Activated CD8-positive, alpha-beta T cell treated with anti-CD3 and anti-CD28 coated beads for 36 hours (primary cell): Measurements from ENCODE around the gene ACAP1. TPM values are rescaled to one million over a fixed set of nuclear protein-coding genes. Genes with fewer than 3 reads are reported as not detected.
"Not testable (repeated sequence)": the region's sequence is repeated elsewhere in the genome, so short reads cannot be mapped to it uniquely, and the experiment has no call there.

Experiments used
- ATAC-seq: fragments of 200-7000 bp; cut with Tn5 transposase; one replicate; pipeline ENCODE4 v1.10.0; 2021; ENCODE audit warnings: mild to moderate bottlenecking, moderate library complexity
- CTCF ChIA-PET: fragments of 350-600 bp; sonication (Branson Sonifier 250); formaldehyde crosslinking; loops from one replicate; lab custom pipeline; 2021; ENCODE audit warnings: antibody characterized with exemption; lab: Charles Lee
- POLR2A ChIA-PET: fragments of 350-600 bp; sonication (Branson Sonifier 250); formaldehyde crosslinking; loops from one replicate; lab custom pipeline; 2021; ENCODE audit warnings: antibody characterized with exemption; lab: Charles Lee
- DNase-seq: peaks from one replicate; pipeline ENCODE4 v3.0.0-alpha.2; 2020
- H3K27ac Mint-ChIP-seq: one replicate; pipeline ENCODE4 v1.8.0; 2021; ENCODE audit warnings: mild to moderate bottlenecking, mixed read lengths
- H3K27me3 Mint-ChIP-seq: one replicate; pipeline ENCODE4 v1.8.0; 2021; ENCODE audit warnings: mixed read lengths
- H3K36me3 Mint-ChIP-seq: one replicate; pipeline ENCODE4 v1.8.0; 2021; ENCODE audit warnings: low read depth, mixed read lengths
- H3K4me1 Mint-ChIP-seq: one replicate; pipeline ENCODE4 v1.8.0; 2021; ENCODE audit warnings: low read depth, mixed read lengths
- H3K4me3 Mint-ChIP-seq: one replicate; pipeline ENCODE4 v1.8.0; 2021; ENCODE audit warnings: mild to moderate bottlenecking, moderate library complexity, mixed read lengths
- H3K9me3 Mint-ChIP-seq: one replicate; pipeline ENCODE4 v1.8.0; 2021; ENCODE audit warnings: mixed read lengths
- CTCF ChIP-seq: fragments of 200-600 bp; IDR thresholded peaks from one replicate; pipeline ENCODE4 v1.8.0; 2022; ENCODE audit warnings: antibody characterized with exemption, mild to moderate bottlenecking
- intact Hi-C: fragments of 100-400 bp; cut with micrococcal nuclease; formaldehyde crosslinking; loops from one replicate; pipeline ENCODE4 v1.10.0; 2022
- total RNA-seq, 2 experiments: library from RNA; stranded (reverse); gene quantifications; one replicate each; pipeline ENCODE4 v1.2.3, GENCODE V29; 2021

Gene ACAP1
- total RNA-seq, 2 experiments from 2014 or later, result 309 to 342 TPM

GRCh38 chr17:7332111-7332510 lies 4.2 kb upstream of the ACAP1 start:
- Mint-ChIP-seq H3K27me3 (no peaks in the 10 kb centered on the region), H3K9me3 (no peaks in the 10 kb centered on the region), H3K4me1 (peaks cover 53% of the 10 kb centered on the region), H3K27ac (peak overlapping the region; percentile 78), H3K36me3 (peaks cover 7% of the 10 kb centered on the region), H3K4me3 (peak overlapping the region; percentile 48)
- no peak for TF ChIP-seq CTCF
- CTCF ChIA-PET, result no interaction called here
- no peak for ATAC-seq
- DNase-seq, result no peak
- POLR2A ChIA-PET, result interaction anchor here (1.1 to 1.7 kb wide), 2 partner anchors 17 to 22 kb away, joined by 3 to 6 read pairs; no protein-coding TSS in a partner anchor
- intact Hi-C loops, result no loop called here

DNA sequence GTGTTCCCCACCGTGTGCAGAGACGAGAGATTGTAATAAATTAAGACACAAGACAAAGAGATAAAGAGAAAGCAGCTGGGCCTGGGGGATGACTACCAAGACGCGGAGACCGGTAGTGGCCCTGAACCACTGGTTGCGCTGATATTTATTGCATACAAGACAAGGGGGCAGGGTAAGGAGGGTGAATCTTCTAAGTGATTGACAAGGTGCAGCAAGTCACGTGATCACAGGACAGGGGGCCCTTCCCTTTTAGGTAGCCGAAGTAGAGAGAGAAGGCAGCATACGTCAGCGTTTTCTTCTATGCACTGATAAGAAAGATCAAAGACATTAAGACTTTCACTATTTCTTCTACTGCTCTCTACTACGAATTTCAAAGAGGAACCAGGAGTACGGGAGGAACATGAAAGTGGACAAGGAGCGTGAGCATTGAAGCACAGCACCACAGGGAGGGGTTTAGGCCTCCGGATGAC lies 3.7 kb upstream of the ACAP1 start:
- intact Hi-C loops, H3K27me3 Mint-ChIP-seq, H3K9me3 Mint-ChIP-seq, ATAC-seq: not testable (repeated sequence)
- Mint-ChIP-seq H3K4me1 (peaks cover 51% of the 10 kb centered on the region), H3K27ac (peak overlapping the region; percentile 78), H3K36me3 (peaks cover 12% of the 10 kb centered on the region), H3K4me3 (peak overlapping the region; percentile 48)
- peak; percentile 74 for DNase-seq
- CTCF ChIA-PET, result interaction anchor here (0.6 to 1.3 kb wide), 2 partner anchors 23 to 200 kb away, joined by 3 read pairs; no protein-coding TSS in a partner anchor
- POLR2A ChIA-PET, result interaction anchor here (1.1 kb wide), 1 partner anchor 23 kb away, joined by 3 read pairs; no protein-coding TSS in a partner anchor

GRCh38 chr17:7334938-7335538 lies 1.3 kb upstream of the ACAP1 start:
- peaks cover 49% of the 10 kb centered on the region for H3K4me1 Mint-ChIP-seq
- no peak for ATAC-seq
- DNase-seq, result no peak

DNA sequence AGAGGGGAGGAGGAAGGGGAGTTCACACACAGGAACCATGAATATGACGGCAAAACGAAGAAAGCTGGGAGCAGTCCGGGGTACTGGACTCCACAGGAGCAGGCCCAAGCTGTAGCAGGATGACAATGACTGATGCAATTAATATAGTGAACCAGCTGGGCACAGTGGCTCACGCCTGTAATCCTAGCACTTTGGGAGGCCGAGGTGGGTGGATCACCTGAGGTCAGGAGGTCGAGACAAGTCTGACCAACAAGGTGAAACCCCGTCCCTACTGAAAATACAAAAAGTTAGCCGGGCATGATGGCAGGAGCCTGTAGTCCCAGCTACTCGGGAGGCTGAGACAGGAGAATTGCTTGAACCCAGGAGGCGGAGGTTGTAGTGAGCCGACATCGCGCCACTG lies 564 bp upstream of the ACAP1 start:
- intact Hi-C loops, ATAC-seq, DNase-seq, H3K27me3 Mint-ChIP-seq, H3K9me3 Mint-ChIP-seq: not testable (repeated sequence)
- Mint-ChIP-seq H3K4me1 (peaks cover 47% of the 10 kb centered on the region), H3K36me3 (peaks cover 27% of the 10 kb centered on the region), H3K27ac (peak overlapping the region; percentile 93), H3K4me3 (peak overlapping the region; percentile 89)
- ChIA-PET POLR2A (interaction anchor here (0.9 to 7.8 kb wide), 14 partner anchors 8 to 351 kb away, joined by 3 to 87 read pairs (median 4); partner anchors contain the start of genes ACADVL, DLG4, GPS2 and KCTD11), CTCF (interaction anchor here (0.9 to 6.3 kb wide), 5 partner anchors 11 to 22 kb away, joined by 3 to 60 read pairs (median 21); partner anchors contain the start of gene TMEM95)

More at GRCh38 chr17:7334938-7335538, 1.3 kb upstream of the ACAP1 start:
- intact Hi-C loops, result no loop called here
- no peaks in the 10 kb centered on the region for H3K9me3 Mint-ChIP-seq
- H3K27me3 Mint-ChIP-seq, result no peaks in the 10 kb centered on the region
- TF ChIP-seq CTCF, result no peak
- peak overlapping the region; percentile 93 for H3K27ac Mint-ChIP-seq
- H3K36me3 Mint-ChIP-seq, result peaks cover 25% of the 10 kb centered on the region
- ChIA-PET CTCF (interaction anchor here (1.2 to 6.3 kb wide), 5 partner anchors 11 to 39 kb away, joined by 3 to 60 read pairs (median 21); no protein-coding TSS in a partner anchor), POLR2A (interaction anchor here (0.6 to 7.8 kb wide), 11 partner anchors 9 to 352 kb away, joined by 3 to 87 read pairs (median 3); partner anchors contain the start of genes ACADVL, DLG4, GPS2 and KCTD11)
- peak overlapping the region; percentile 89 for H3K4me3 Mint-ChIP-seq

DNA sequence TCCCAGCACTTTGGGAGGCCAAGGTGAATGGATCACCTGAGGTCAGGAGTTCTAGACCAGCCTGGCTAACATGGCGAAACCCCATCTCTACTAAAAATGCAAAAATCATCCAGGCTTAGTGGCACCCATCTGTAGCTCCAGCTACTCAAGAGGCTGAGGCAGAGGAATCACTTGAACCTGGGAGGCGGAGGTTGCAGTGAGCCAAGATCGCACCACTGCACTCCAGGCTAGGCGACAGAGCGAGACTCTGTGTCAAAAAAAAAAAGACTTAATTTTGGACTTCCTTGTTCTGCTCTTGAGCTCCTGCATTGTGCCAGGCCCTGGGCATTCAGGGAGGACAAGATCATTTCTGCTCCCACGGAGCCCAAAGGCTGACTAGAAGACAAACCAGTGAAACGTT lies 1.3 kb downstream of the ACAP1 start:
- Mint-ChIP-seq H3K4me3 (peak overlapping the region; percentile 89), H3K27ac (peak overlapping the region; percentile 93), H3K4me1 (peaks cover 40% of the 10 kb centered on the region), H3K36me3 (peaks cover 31% of the 10 kb centered on the region)
- ATAC-seq, DNase-seq, H3K9me3 Mint-ChIP-seq, H3K27me3 Mint-ChIP-seq, intact Hi-C loops: not testable (repeated sequence)
- CTCF ChIA-PET, result interaction anchor here (1.0 to 6.3 kb wide), 10 partner anchors 9 to 350 kb away, joined by 3 to 60 read pairs (median 6); partner anchors contain the start of genes GPS2, SLC2A4 and TP53
- POLR2A ChIA-PET, result interaction anchor here (0.6 to 7.8 kb wide), 8 partner anchors 11 to 119 kb away, joined by 3 to 87 read pairs (median 3); partner anchors contain the start of genes DVL2, GPS2 and KCTD11

GRCh38 chr17:7340179-7340578 lies 3.9 kb downstream of the ACAP1 start:
- Mint-ChIP-seq H3K36me3 (peaks cover 43% of the 10 kb centered on the region), H3K4me1 (peaks cover 30% of the 10 kb centered on the region), H3K9me3 (no peaks in the 10 kb centered on the region), H3K4me3 (no peak overlapping the region), H3K27ac (no peak overlapping the region), H3K27me3 (no peaks in the 10 kb centered on the region)
- no peak for TF ChIP-seq CTCF
- CTCF ChIA-PET, result interaction anchor here (3.2 kb wide), 1 partner anchor 9 kb away, joined by 8 read pairs; no protein-coding TSS in a partner anchor
- intact Hi-C loops, result no loop called here
- ATAC-seq, result no peak
- POLR2A ChIA-PET, result interaction anchor here (7.8 kb wide), 1 partner anchor 8 kb away, joined by 76 read pairs; the partner anchor contains the start of gene KCTD11
- no peak for DNase-seq
